ENCODE measurements around the gene FAM118A. TPM values are rescaled to one million over a fixed set of nuclear protein-coding genes. Genes with fewer than 3 reads are reported as not detected.
"Not testable (repeated sequence)": the region's sequence is repeated elsewhere in the genome, so short reads cannot be mapped to it uniquely, and the experiment has no call there.

FAM118A gene
- total and polyA plus RNA-seq, 10 donors: 13.0 to 205 (median 57.8) TPM

GRCh38 chr22:45359627-45360026, 49.9 kb downstream of the FAM118A start:
- no peaks in the 10 kb centered on the region for H3K36me3 ChIP-seq
- 61 to 81% (median 67%) methylated on average over 4 of the region's 4 CpGs for WGBS, 5 donors
- no peak for TF ChIP-seq POLR2AphosphoS5 (IDR thresholded peaks at IDR 0.05)
- DNase-seq: no peak
- no peaks in the 10 kb centered on the region for H3K9me3 ChIP-seq
- intact Hi-C loops (cut with DNase I; ENCODE audit: low total_unique reads): no loop called here
- no peaks in the 10 kb centered on the region for H3K27me3 ChIP-seq (replicated peaks in 1 of 7)
- H3K4me3 ChIP-seq: no peak overlapping the region
- H3K4me1 ChIP-seq: no peaks in the 10 kb centered on the region
- no peak overlapping the region for H3K27ac ChIP-seq

- TF ChIP-seq CTCF (IDR thresholded peaks at IDR 0.05 in 8 of 11, conservative IDR thresholded peaks at IDR 0.05 in 3 of 11) (no peak), POLR2AphosphoS5 (IDR thresholded peaks at IDR 0.05) (no peak), POLR2A (IDR thresholded peaks at IDR 0.05) (no peak)
- DNase-seq: no peak
- 79 to 89% (median 86%) methylated on average over 3 of the region's 3 CpGs for WGBS, 5 donors
- Histone ChIP-seq H3K27ac (no peak overlapping the region), H3K4me3 (no peak overlapping the region), H3K9me3 (peaks cover 0 to 23% (median 20%) of the 10 kb centered on the region in 8 donors), H3K4me1 (no peaks in the 10 kb centered on the region), H3K27me3 (replicated peaks in 1 of 7) (peaks cover 0 to 8% (median 0%) of the 10 kb centered on the region in 7 donors), H3K36me3 (no peaks in the 10 kb centered on the region)
- intact Hi-C loops (cut with DNase I; ENCODE audit: low total_unique reads): no loop called here
Measured at GRCh38 chr22:45366713-45367112, 57.0 kb downstream of the FAM118A start.

GRCh38 chr22:45373592-45373991, 63.9 kb downstream of the FAM118A start:
- not testable (repeated sequence) for H3K36me3 ChIP-seq

GRCh38 chr22:45376009-45376408, 66.3 kb downstream of the FAM118A start:
- H3K9me3 ChIP-seq: no peaks in the 10 kb centered on the region
- TF ChIP-seq POLR2A (IDR thresholded peaks at IDR 0.05) (no peak), CTCF (IDR thresholded peaks at IDR 0.05 in 8 of 11, conservative IDR thresholded peaks at IDR 0.05 in 3 of 11) (no peak)
- WGBS, 5 donors: 55 to 87% (median 63%) methylated on average over 3 of the region's 3 CpGs

More at GRCh38 chr22:45373592-45373991, 63.9 kb downstream of the FAM118A start:
- H3K27me3 ChIP-seq (replicated peaks in 1 of 7); H3K4me3 ChIP-seq; H3K27ac ChIP-seq; DNase-seq; intact Hi-C loops (cut with DNase I; ENCODE audit: low total_unique reads); H3K9me3 ChIP-seq; H3K4me1 ChIP-seq: not testable (repeated sequence)
- WGBS, 5 donors: 83 to 88% (median 85%) methylated on average over 3 of the region's 3 CpGs

GRCh38 chr22:45376703-45377102, 67.0 kb downstream of the FAM118A start:
- 39 to 54% (median 47%) methylated on average over 1 of the region's 1 CpG for WGBS, 5 donors

More at GRCh38 chr22:45376009-45376408, 66.3 kb downstream of the FAM118A start:
- no peaks in the 10 kb centered on the region for H3K27me3 ChIP-seq (replicated peaks in 1 of 7)
- no peak for DNase-seq
- no peak overlapping the region for H3K27ac ChIP-seq
- peaks cover 0 to 5% (median 0%) of the 10 kb centered on the region in 6 donors for H3K4me1 ChIP-seq
- intact Hi-C loops (cut with DNase I; ENCODE audit: low total_unique reads): no loop called here
- no peaks in the 10 kb centered on the region for H3K36me3 ChIP-seq
- no peak overlapping the region for H3K4me3 ChIP-seq

GRCh38 chr22:45381348-45381747, 71.6 kb downstream of the FAM118A start:
- no peak for DNase-seq
- intact Hi-C loops (cut with DNase I; ENCODE audit: low total_unique reads): no loop called here
- WGBS, 5 donors: 83 to 92% (median 89%) methylated on average over 2 of the region's 2 CpGs
- Histone ChIP-seq H3K27me3 (replicated peaks in 1 of 7) (no peaks in the 10 kb centered on the region), H3K4me3 (no peak overlapping the region), H3K27ac (no peak overlapping the region), H3K36me3 (no peaks in the 10 kb centered on the region), H3K9me3 (no peaks in the 10 kb centered on the region), H3K4me1 (peaks cover 0 to 5% (median 0%) of the 10 kb centered on the region in 6 donors)
- TF ChIP-seq POLR2AphosphoS5 (IDR thresholded peaks at IDR 0.05): no peak
- no peak for TF ChIP-seq CTCF (IDR thresholded peaks at IDR 0.05 in 8 of 11, conservative IDR thresholded peaks at IDR 0.05 in 3 of 11)
- TF ChIP-seq POLR2A (IDR thresholded peaks at IDR 0.05): no peak

More at GRCh38 chr22:45376703-45377102, 67.0 kb downstream of the FAM118A start:
- Histone ChIP-seq H3K4me1 (peaks cover 0 to 5% (median 0%) of the 10 kb centered on the region in 6 donors), H3K9me3 (no peaks in the 10 kb centered on the region), H3K27ac (peak overlapping the region in 1 of 8 donors; percentile 1), H3K36me3 (no peaks in the 10 kb centered on the region), H3K4me3 (no peak overlapping the region), H3K27me3 (replicated peaks in 1 of 7) (no peaks in the 10 kb centered on the region)
- no peak for DNase-seq
- intact Hi-C loops (cut with DNase I; ENCODE audit: low total_unique reads): no loop called here
- TF ChIP-seq POLR2AphosphoS5 (IDR thresholded peaks at IDR 0.05) (no peak), POLR2A (IDR thresholded peaks at IDR 0.05) (no peak)
